ENCODE results near the gene ECPAS.

- no peak for TF ChIP-seq CTCF (IDR thresholded peaks at IDR 0.05; ENCODE audit: insufficient read depth, low read depth, low read length)
- no peak for TF ChIP-seq EZH2 (IDR thresholded peaks at IDR 0.05; ENCODE audit: insufficient read depth, low read length)
Measured at GRCh38 chr9:111375062-111375461, 109.1 kb downstream of the ECPAS start.

Measured in astrocyte (in vitro differentiated cells and primary cell).